GM20000 (cell line): ENCODE data around the gene MED27.

ENCODE experiments used
- DNase-seq: peaks from one replicate; pipeline ENCODE4 v3.0.0; 2012; ENCODE audit warnings: low spot score
- CTCF ChIP-seq: IDR thresholded peaks from 2 replicates; pipeline ENCODE4 v1.5.1; 2012; ENCODE audit warnings: mild to moderate bottlenecking, control low read depth; ENCODE audit errors: extremely low read depth, missing control alignments

Gene MED27

GRCh38 chr9:132121021-132121420, 41.4 kb upstream of the MED27 start:
- no peak for TF ChIP-seq CTCF
- no peak for DNase-seq

GRCh38 chr9:132117694-132118093, 38.0 kb upstream of the MED27 start:
- no peak for DNase-seq
- TF ChIP-seq CTCF, result no peak

- no peak for TF ChIP-seq CTCF
- DNase-seq, result no peak
These were observed 36.9 kb upstream of the MED27 start for GRCh38 chr9:132116583-132116982.

DNA sequence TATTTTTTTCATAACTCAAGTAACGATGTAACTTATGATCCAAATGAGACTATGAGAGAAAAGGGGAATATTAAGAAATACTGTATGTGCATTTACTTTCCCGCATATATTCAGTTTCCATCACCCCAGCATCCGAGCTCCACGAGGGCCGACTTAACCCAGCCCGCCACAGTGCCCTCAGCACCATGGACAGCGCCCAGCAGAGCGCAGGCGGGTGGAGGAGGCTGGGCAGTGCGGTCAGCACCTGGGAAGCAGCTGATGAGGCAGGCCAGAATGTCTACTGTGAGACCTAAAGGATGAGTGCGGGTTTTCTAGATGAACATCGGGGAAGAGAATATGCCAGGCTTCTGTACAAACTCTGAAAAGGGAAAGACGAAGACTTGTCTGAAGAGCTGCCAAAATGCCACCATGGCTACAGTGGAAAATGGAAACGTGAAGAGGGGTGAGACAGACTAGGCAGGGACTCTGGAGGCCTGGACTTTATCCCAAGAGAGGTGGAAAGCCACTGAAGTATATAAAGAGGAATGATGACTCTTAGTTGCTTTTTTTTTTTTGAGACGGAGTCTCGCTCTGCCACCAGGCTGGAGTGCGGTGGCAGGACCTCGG, 34.5 kb upstream of the MED27 start:
- DNase-seq, result peak; percentile 44
- TF ChIP-seq CTCF, result no peak

DNA sequence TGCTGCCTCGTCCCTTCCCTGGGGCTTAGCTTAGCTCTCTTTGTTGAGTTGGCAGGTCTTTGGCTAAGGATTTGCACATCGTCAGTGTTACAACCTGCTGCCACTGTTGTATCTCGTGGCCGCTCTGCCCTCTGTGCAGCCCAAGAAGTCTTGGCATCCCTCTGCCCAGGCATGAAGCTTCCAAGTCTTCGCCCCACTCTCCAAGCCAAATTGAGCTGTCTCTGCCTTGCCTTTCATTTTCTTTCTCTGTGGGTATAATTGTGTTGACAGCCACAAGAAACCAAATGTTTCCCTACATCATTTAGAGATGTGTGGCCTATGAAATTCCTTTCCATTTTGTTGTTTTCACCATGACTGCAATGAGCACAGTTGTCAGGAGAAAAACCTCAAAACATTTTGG, 29.6 kb upstream of the MED27 start:
- TF ChIP-seq CTCF, result no peak
- DNase-seq, result no peak

DNA sequence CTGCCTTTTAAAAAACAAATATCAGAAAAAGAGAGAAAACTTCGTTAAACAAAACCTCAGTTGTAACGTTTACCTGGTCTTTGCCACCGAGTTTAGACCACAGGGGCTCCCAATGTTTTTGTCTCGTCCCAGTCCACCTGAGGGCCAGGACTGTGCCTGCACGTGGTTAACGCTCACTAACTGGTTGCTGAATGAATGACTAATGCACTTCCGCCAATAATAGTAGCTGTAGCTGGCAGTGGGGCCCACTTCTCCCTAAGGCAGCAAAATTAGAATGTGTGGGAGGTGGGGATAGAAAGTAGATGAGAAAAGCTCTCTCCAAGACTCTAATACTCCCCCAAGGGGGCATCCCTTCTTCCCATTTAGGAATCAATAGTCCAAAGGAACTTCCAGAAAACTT, 29.1 kb upstream of the MED27 start:
- no peak for DNase-seq
- TF ChIP-seq CTCF, result no peak

GRCh38 chr9:132099741-132100407, 20.2 kb upstream of the MED27 start:
- TF ChIP-seq CTCF, result no peak
- no peak for DNase-seq
